Activated T-cell treated with anti-CD3 and anti-CD28 coated beads, Interleukin-2, amount 50 U/mL, for 24 hours (primary cell): ENCODE measurements around the gene TMEM250.

Experiments
- DNase-seq: peaks from one replicate; pipeline ENCODE4 v3.0.0-alpha.2; 2020
- H3K27ac Mint-ChIP-seq: 2 replicates; pipeline ENCODE4 v1.8.0; 2020; ENCODE audit warnings: mild to moderate bottlenecking, mixed read lengths
- H3K27me3 Mint-ChIP-seq: 2 replicates; pipeline ENCODE4 v1.8.0; 2020; ENCODE audit warnings: mixed read lengths
- H3K36me3 Mint-ChIP-seq: 2 replicates; pipeline ENCODE4 v1.8.0; 2020; ENCODE audit warnings: low read depth, mixed read lengths
- H3K4me1 Mint-ChIP-seq: 2 replicates; pipeline ENCODE4 v1.8.0; 2020; ENCODE audit warnings: low read depth, mixed read lengths
- H3K4me3 Mint-ChIP-seq: 2 replicates; pipeline ENCODE4 v1.8.0; 2020; ENCODE audit warnings: mild to moderate bottlenecking, moderate library complexity, mixed read lengths
- H3K9me3 Mint-ChIP-seq: 2 replicates; pipeline ENCODE4 v1.8.0; 2020; ENCODE audit warnings: mixed read lengths

The TMEM250 gene

DNA sequence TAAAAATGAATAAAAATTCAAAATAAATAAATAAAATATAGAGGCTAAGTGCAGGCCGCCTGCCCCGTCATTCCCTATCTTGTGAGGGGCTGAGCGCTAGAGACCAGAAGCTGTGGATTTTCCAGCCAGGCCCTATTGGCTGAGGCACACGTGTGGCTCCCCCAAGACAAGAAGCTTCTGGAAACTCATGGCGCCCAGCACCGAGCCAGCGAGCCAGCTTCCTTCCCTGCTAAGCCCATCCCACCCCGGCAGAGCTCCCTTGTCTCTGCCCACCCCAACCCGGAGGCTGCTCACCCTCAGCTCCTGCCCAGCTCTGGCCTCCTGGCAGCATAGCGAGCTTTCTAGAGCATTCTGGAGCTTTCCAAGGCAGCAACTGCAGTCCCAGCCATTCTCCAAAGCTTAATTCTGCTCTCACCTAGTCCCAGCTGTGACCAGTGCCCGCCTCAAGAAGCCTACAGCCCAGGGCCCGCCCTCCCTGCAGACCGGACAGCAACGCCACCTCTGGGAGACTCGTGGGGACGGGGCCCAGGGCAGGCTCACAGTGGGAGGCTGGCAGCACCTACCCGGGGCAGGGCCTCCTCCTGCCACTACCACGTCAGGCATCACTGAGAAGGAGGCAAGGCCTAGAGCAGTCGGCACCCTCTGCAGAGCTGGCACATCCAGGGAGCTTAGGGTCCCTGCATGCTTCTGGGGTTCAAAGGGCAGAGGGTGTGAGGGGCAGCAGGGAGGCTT, 23.2 kb upstream of the TMEM250 start:
- no peaks in the 10 kb centered on the region for H3K36me3 Mint-ChIP-seq
- H3K9me3 Mint-ChIP-seq, result no peaks in the 10 kb centered on the region
- H3K27me3 Mint-ChIP-seq, result peaks cover 35% of the 10 kb centered on the region
- H3K4me1 Mint-ChIP-seq, result no peaks in the 10 kb centered on the region
- H3K27ac Mint-ChIP-seq, result no peak overlapping the region
- H3K4me3 Mint-ChIP-seq, result no peak overlapping the region
- no peak for DNase-seq

DNA sequence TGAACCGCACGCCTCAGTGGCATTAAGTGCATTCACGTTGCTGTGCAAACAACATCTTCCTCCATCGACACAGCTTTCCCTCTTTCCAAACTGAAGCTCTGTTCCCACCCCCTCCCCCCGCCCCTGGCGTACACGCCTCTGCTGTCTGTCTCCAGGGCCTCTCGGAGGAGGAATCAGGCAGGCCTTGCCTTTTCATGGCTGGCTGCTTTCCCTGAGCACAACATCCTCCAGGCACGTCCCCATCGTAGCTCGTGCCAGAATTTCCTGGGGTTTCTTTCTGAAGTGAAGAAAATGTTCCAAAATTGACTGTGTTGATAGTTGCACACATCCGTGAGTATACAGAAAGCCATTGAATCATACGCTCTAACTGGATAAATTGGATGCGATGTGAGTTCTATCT, 22.3 kb upstream of the TMEM250 start:
- Mint-ChIP-seq H3K9me3 (no peaks in the 10 kb centered on the region), H3K27me3 (peaks cover 36% of the 10 kb centered on the region), H3K4me1 (no peaks in the 10 kb centered on the region), H3K36me3 (no peaks in the 10 kb centered on the region), H3K27ac (no peak overlapping the region), H3K4me3 (no peak overlapping the region)
- DNase-seq, result no peak

DNA sequence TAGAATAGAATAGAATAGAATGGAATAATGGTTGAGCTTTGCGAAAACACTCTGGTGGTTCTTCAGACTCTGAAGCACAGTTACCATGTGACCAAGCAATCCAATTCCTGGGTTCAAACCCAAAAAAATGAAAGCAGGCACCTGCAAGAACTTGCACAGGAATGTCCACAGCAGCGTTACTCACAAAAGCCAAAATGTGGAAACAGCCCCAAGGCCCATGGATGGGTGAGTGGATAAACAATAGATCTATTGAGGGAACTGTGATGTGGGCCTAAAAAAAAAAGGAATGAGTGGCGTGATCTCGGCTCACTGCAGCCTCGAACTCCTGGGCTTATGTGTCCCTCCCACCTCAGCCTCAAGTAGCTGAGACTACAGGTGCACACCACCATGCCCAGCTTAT, 21.4 kb upstream of the TMEM250 start:
- Mint-ChIP-seq H3K36me3 (no peaks in the 10 kb centered on the region), H3K27me3 (peaks cover 35% of the 10 kb centered on the region), H3K27ac (no peak overlapping the region), H3K4me1 (no peaks in the 10 kb centered on the region), H3K4me3 (no peak overlapping the region), H3K9me3 (no peaks in the 10 kb centered on the region)
- DNase-seq, result no peak

DNA sequence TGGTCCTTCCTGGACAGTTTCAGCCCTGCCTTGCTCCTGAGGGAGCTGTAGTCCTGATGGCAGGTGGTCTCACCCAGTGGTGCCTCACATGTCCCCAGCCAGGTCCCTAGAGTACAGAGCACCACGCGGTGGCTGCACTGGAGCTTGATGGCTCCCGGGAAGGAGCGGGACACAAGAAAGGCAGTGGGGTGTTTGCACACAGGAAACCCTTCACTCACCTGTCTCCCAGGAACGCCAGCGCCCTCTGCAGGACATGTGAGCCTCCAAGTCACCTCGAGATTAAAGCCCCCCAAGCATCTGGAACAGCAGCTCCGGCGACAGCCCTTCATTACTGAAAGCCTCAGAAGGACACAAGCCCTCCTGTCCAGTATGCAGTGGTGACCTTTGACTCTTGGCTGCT, 19.9 kb upstream of the TMEM250 start:
- H3K27me3 Mint-ChIP-seq, result peaks cover 36% of the 10 kb centered on the region
- DNase-seq, result peak; percentile 45

DNA sequence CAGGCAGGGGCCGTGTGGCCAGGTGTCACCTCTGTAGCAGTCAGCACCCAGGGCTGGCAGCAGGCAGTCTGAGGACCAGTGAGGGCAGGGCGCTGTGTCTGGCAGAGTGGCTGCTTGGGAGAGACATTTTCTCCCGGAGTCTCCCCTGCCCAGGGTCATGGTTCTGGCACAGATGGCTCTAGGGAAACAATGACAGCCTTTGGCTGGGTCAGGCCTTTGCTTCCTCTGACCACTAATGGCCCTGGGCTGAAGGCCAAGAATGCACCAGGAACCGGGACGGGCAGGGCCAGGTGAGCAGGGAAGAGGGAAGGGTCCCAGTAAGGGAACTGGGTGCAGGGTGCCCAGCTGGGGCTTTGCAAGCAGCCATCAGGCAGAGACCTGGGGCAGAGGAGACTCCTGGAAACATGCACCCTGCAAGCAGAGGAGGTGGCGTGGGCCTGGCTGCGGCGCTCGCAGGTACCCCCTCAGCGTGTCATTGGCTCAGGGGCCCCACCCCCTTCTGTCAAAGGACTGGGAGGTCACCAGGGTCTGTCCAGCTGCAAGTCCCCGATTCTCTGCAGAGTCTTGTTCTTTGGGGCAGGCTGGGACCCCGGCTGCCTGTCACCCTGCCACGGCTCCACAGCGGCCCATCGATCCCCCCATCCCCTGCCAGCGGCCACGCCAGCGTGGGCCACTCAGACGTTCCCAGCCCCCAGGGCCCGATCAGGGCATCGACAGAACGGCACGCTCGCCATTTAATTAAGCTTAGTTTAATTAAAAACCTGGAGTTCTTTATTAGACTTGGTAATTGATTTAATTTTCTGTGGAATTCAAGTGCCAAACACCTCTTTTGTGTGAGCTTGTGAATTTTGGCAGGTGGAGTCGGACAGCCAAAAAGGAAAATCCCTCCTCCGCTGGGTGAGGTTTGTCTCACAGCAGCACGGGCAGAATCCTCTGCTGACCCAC, 18.9 kb upstream of the TMEM250 start:
- DNase-seq, result no peak
- Mint-ChIP-seq H3K9me3 (no peaks in the 10 kb centered on the region), H3K4me1 (peaks cover 9% of the 10 kb centered on the region), H3K27ac (no peak overlapping the region), H3K27me3 (peaks cover 39% of the 10 kb centered on the region), H3K4me3 (no peak overlapping the region), H3K36me3 (no peaks in the 10 kb centered on the region)

More for the DNA sequence above, 19.9 kb upstream of the TMEM250 start:
- H3K27ac Mint-ChIP-seq, result no peak overlapping the region
- no peaks in the 10 kb centered on the region for H3K9me3 Mint-ChIP-seq
- H3K36me3 Mint-ChIP-seq, result no peaks in the 10 kb centered on the region
- peaks cover 7% of the 10 kb centered on the region for H3K4me1 Mint-ChIP-seq
- no peak overlapping the region for H3K4me3 Mint-ChIP-seq

DNA sequence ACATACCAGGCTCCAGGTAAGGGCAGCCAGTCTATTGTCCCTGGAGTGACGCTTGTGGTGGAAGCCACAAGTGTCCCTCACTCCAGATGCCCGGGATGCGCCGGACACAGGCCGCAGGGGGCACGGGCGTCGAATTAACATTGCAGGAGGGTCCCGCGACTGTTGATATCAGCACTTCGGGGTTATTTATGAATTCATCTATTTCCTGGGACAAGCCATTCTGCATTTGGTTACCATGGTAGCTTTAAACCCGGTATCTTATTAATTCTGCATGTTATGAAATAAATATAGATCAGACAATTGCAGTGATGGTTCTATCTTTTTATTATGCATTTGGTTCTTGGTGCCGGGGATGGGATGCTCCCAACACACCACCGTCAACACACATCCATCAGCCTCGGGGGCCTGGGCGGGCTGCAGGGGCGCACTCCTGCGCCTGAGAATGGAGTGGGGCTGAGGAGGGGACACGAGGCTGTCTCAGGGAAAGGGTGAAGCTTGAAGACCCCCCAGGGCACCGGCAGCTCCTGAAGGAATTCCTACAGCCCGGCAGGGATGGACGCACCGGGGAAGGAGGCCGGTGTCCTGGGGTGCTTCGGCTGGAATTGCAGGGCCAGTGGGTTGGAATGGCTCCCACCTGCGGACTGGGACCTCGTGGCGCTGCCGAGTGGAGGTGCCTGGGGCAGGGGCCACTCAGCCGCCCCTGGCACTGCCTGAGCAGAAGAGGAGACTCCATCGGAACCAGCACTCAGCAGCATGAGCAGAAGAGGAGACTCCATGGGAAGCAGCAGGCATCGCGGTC, 17.7 kb upstream of the TMEM250 start:
- H3K4me1 Mint-ChIP-seq, result peaks cover 9% of the 10 kb centered on the region
- no peaks in the 10 kb centered on the region for H3K36me3 Mint-ChIP-seq
- peaks cover 47% of the 10 kb centered on the region for H3K27me3 Mint-ChIP-seq
- no peak for DNase-seq
- H3K9me3 Mint-ChIP-seq, result no peaks in the 10 kb centered on the region
- H3K4me3 Mint-ChIP-seq, result no peak overlapping the region
- no peak overlapping the region for H3K27ac Mint-ChIP-seq

DNA sequence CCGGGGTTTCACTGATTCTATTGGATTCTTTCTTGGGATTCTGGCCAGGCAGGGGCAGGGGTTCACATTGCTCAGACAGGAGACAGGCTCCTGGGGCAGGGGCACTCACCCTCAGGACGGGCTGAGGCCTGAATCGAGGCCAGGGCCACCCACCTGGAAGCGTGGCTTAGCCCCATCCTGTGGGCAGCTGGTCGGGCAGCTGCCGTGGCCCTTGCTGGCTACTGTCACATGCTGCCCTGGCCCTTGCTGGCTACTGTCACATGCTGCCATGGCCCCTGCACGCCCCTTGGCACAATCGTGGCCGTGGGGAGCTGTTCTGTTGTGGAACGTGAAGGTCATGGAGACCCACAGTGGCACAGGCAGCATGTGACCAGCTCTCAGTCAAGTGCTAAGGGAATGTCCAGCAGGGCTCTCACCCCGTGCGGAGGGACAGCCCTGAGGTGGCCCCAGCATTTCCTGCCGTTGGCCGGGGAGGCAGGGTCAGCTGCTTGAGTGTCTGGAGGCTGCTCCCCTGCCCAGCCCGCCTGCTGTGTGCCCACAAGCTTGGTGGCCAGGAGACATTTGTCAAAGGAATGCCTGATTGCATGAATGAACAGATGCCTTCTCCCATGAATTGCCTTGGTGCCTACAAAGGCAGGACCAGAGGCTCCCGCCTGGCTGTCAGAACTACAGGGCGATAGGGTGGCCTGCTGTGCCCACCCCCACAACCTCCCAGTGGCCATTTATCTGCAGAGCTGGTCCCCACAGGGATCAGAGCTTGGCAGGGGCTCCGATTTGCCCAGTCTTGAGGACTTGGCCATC, 16.9 kb upstream of the TMEM250 start:
- H3K4me3 Mint-ChIP-seq, result no peak overlapping the region
- H3K27ac Mint-ChIP-seq, result no peak overlapping the region
- no peaks in the 10 kb centered on the region for H3K36me3 Mint-ChIP-seq
- H3K4me1 Mint-ChIP-seq, result peaks cover 9% of the 10 kb centered on the region
- H3K9me3 Mint-ChIP-seq, result no peaks in the 10 kb centered on the region
- no peak for DNase-seq
- peaks cover 53% of the 10 kb centered on the region for H3K27me3 Mint-ChIP-seq

DNA sequence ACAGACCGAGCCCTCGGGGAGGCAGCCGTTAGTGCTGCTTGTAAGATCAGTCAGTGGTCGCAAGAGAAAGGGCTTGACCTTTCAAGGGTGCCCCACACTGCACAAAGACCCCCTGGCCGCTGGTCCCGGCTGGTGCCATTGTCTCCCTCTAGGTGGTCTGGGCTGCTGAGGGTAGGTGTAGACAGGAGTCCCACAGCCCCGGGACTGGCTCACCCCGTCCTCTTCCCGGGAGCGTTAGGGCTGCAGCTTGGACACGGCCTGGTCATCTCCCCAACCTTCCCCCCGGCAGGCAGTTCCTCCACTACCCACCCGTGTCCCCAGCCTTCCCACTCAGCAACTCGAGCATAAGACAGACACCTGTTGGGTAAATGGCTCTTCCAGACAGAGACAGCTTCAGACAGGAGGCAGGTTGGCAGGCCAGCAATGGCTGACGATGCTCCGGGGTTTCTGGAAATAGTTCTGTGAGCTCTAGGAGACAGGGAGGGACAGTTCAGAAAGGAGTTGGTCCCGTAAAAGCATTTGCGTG, 15.3 kb upstream of the TMEM250 start:
- Mint-ChIP-seq H3K36me3 (no peaks in the 10 kb centered on the region), H3K9me3 (no peaks in the 10 kb centered on the region), H3K4me1 (peaks cover 9% of the 10 kb centered on the region), H3K27me3 (peaks cover 65% of the 10 kb centered on the region), H3K27ac (no peak overlapping the region), H3K4me3 (no peak overlapping the region)
- DNase-seq, result no peak

DNA sequence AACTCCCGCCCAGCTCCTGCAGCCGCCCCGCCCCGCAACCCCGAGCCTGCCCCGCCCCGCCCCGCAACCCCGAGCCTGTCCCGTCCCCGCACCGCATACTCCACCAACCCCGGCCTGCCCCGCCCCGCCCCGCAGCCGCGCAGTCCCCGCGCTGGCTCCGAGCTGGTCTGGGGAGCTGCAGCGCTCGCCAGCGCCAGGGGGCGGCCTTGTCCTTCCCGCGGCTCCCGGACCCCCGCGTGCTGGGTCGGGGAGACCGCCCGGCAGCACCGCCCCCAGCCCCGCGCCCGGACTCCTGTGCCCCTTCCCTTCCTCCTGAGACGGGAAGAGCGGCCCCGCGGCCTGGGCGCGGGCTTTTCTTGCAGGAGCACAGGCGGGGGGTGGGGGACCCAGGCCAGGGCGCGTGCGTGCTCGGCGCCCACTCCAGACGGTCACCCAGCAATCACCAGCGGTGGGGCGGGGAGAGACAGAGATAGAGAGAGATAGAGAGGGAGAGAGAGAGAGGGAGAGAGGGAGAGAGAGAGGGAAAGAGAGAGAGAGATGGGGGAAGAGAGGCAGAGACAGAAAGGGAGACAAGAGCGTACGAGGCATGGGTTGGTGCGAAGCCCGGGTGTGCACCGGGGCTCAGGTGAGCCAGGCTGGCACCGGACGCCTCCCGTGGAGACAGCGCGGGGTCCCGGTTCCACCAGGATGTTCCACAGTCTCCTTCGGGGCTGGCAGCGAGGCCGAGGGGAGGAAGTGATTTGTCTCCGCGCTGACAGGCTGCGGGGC, 14.7 kb upstream of the TMEM250 start:
- Mint-ChIP-seq H3K9me3 (no peaks in the 10 kb centered on the region), H3K4me1 (peaks cover 9% of the 10 kb centered on the region), H3K27ac (no peak overlapping the region), H3K36me3 (no peaks in the 10 kb centered on the region), H3K4me3 (no peak overlapping the region), H3K27me3 (peaks cover 60% of the 10 kb centered on the region)
- DNase-seq, result peak; percentile 50

DNA sequence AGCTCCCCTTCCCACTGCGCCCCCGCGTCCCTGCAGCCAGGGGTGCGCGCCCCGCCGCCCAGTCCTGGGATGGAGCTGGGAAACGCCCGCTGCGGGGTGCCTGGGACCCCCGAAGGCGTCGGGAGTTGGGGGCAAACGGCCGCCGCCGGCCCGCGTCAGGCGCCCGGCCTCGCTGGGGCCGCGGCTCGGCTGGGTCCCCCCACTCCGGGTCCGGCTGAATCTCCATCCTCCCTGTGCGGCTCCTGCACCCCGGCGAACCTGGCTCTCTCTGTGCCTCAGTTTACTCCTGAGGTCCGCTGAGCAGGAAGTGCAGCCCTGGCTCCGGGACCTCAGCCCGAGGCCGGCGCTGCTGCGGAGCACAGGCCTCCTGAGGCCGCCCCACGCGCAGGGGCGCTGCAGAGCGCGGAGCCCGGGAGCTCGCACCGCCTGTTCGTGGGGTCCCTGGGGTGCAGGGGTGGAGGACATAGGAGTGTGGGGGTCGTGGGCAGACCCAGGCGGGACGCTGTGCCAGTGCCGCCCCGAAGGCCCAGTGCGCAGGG, 13.9 kb upstream of the TMEM250 start:
- Mint-ChIP-seq H3K36me3 (no peaks in the 10 kb centered on the region), H3K27me3 (peaks cover 60% of the 10 kb centered on the region), H3K27ac (no peak overlapping the region), H3K9me3 (no peaks in the 10 kb centered on the region), H3K4me3 (no peak overlapping the region), H3K4me1 (peaks cover 9% of the 10 kb centered on the region)
- DNase-seq, result no peak

DNA sequence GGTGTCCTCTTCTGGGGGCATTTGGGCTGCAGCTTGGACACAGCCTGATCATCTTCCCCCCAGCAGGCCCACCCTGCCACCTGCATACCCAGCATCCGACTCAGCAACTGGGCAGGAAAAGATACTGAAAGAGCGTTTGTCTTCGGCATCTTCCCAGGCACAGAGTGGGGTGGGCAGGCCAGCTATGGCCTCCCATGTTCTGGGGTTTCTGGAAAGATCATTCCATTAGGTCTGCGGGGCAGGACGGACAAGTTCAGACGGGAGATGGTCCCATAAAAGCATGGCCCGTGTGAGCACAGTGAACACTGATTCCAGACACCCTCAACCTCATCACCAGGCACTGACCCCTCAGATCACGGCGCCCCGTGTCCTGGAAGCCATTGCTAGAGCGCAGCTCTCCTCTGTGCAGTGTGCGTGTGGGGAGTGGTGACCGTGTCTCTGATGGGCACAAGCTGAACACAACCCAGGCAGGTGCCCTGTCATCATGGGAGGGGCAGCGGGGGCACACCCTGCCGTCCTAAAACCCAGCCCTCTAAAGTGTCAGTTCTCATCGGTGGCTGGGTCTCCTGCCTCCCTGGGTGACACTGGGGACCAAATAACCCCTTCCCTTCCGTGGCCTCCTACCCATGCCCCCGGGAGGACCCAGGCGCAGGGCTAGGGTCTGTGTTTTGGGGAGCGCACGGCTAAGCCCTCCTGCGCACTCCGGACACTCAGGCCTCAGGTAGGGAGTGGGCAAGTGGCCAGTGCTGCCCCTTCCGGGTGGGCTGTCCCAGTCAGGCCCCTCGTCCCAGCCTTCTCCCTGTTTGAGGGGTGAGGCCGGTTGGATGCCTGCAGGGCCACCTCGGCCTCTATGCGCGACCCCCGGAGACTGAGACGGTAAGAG, 13.2 kb upstream of the TMEM250 start:
- Mint-ChIP-seq H3K9me3 (no peaks in the 10 kb centered on the region), H3K27ac (no peak overlapping the region), H3K4me3 (no peak overlapping the region), H3K4me1 (peaks cover 9% of the 10 kb centered on the region), H3K27me3 (peaks cover 57% of the 10 kb centered on the region), H3K36me3 (no peaks in the 10 kb centered on the region)
- no peak for DNase-seq

DNA sequence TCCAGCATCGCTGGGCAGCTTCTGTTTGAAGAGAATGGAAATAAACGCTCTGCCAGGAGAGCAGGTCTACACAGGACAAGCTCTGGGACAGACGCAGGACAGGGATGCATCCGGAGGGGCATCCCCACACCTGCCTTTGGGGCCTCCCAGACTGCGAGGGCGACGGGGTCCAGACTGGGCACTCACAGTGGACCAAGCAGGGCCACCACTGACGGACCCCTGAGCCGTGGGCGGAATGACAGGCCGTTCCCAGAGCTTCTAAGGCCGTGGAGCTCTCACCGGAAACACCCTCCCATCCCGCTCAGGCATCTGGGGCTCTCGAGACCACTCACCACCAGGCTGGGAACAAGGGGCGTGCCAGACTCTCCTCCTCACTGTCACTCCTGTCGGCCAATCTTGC, 10.5 kb upstream of the TMEM250 start:
- H3K4me1 Mint-ChIP-seq, result peaks cover 7% of the 10 kb centered on the region
- no peak overlapping the region for H3K4me3 Mint-ChIP-seq
- peaks cover 37% of the 10 kb centered on the region for H3K27me3 Mint-ChIP-seq

More for the DNA sequence above, 10.5 kb upstream of the TMEM250 start:
- H3K27ac Mint-ChIP-seq, result no peak overlapping the region
- DNase-seq, result no peak
- no peaks in the 10 kb centered on the region for H3K36me3 Mint-ChIP-seq
- no peaks in the 10 kb centered on the region for H3K9me3 Mint-ChIP-seq
